ENCODE data around the gene ABCB8.
A peak's percentile ranks its signal among the peaks of the same experiment; 100 is the strongest.

DNA sequence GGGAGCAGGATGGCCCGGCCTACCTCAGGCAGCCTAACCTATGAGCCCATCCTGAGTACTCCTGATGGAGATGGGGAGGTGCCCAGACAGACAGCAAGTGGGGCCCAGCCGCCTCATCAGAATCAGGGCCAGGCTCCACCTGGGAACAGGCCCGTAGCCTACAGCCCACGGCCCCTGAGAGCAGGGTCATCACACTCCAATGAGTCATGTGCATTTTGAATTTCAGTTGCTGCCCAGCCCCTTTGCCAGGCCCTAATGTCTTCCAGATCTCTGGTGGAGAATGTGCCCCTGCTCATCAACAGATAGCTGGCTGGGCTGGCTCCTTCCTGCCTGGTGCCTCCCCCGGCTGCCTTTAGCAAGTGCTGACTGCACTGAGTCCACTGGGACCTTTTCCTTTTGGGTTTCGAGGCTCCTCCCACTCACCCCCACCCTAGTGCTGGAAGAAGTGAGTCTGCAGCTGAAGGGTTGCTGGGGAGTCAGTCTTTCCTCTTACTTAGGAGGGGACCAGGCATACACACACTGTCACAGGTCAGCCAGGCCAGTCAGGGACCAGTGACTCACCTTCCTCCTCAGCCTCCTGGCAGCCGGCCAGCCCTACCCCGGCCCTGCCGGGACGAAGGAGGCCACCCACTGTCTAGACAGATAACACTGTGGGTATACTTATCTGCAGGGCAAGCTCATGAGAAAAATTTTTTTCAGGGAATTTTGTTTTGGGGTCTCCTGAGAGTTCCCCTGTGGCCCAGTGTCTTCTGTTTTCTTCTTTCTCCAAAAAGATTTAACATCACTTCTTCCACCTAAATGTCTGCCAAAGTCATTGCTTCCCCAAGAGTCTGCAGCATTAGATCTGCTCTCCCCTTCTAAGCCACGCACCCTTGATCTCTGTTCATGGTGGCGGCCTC is 10.9 kb downstream of the ABCB8 start:
- TF ChIP-seq CTCF (IDR thresholded peaks at IDR 0.05; ENCODE audit: insufficient read depth, low read length) (no peak), SPI1 (IDR thresholded peaks at IDR 0.05; ENCODE audit: borderline replicate concordance, low read depth) (no peak), POLR2AphosphoS5 (IDR thresholded peaks at IDR 0.05; ENCODE audit: low read depth) (peak; percentile 42; the same call in 1 of the 2 replicates), GABPA (IDR thresholded peaks at IDR 0.05; ENCODE audit: low read depth) (no peak)
